Activated CD4-positive, alpha-beta T cell treated with anti-CD3 and anti-CD28 coated beads, Interleukin-2, amount 10 ng/mL, durations not matched to agents 24 days and 14 days (primary cell): ENCODE data around the gene NDUFB10. TPM values are rescaled to one million over a fixed set of nuclear protein-coding genes. Genes with fewer than 3 reads are reported as not detected.

Experiments used
- DNase-seq: peaks from one replicate; pipeline ENCODE4 v3.0.0; 2022
- H3K27ac Mint-ChIP-seq: one replicate; pipeline ENCODE4 v1.8.0; 2022; ENCODE audit warnings: mild to moderate bottlenecking, mixed read lengths
- H3K27me3 Mint-ChIP-seq: one replicate; pipeline ENCODE4 v1.8.0; 2022; ENCODE audit warnings: mixed read lengths
- H3K36me3 Mint-ChIP-seq: one replicate; pipeline ENCODE4 v1.8.0; 2022; ENCODE audit warnings: low read depth, mild to moderate bottlenecking, mixed read lengths
- H3K4me1 Mint-ChIP-seq: one replicate; pipeline ENCODE4 v1.8.0; 2021; ENCODE audit warnings: mixed read lengths
- H3K4me3 Mint-ChIP-seq: one replicate; pipeline ENCODE4 v1.8.0; 2022; ENCODE audit warnings: mild to moderate bottlenecking, moderate library complexity, mixed read lengths
- H3K9me3 Mint-ChIP-seq: one replicate; pipeline ENCODE4 v1.8.0; 2021; ENCODE audit warnings: mixed read lengths
- intact Hi-C: fragments of 100-400 bp; cut with micrococcal nuclease; formaldehyde crosslinking; loops from one replicate; pipeline ENCODE4 v1.15.1; 2023
- total RNA-seq: library from RNA; stranded (reverse); gene quantifications from 2 replicates; pipeline ENCODE4 v1.2.3, GENCODE V29; 2022

Gene NDUFB10
- total RNA-seq, 1 donor from 2014 or later = 141 TPM

DNA sequence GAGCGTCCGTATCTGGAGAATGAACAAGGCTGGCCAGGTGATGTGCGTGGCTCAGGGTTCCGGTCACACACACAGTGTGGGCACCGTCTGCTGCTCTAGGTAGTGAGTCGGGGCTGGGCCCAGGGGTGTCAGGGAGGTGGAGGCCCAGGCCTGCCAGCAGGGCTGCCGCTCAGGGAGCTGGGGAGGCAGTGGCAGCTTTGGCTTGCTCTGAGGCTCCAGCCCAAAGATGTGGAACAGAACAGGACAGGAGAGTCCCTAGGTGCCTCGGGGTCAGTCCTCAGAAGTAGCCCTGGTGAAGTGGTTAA lies 16.8 kb downstream of the NDUFB10 start:
- DNase-seq = no peak
- H3K9me3 Mint-ChIP-seq = no peaks in the 10 kb centered on the region
- H3K27me3 Mint-ChIP-seq = peaks cover 5% of the 10 kb centered on the region
- H3K27ac Mint-ChIP-seq = no peak overlapping the region
- peaks cover 12% of the 10 kb centered on the region for H3K4me1 Mint-ChIP-seq
- intact Hi-C loops = no loop called here
- H3K36me3 Mint-ChIP-seq = peaks cover 32% of the 10 kb centered on the region
- no peak overlapping the region for H3K4me3 Mint-ChIP-seq

DNA sequence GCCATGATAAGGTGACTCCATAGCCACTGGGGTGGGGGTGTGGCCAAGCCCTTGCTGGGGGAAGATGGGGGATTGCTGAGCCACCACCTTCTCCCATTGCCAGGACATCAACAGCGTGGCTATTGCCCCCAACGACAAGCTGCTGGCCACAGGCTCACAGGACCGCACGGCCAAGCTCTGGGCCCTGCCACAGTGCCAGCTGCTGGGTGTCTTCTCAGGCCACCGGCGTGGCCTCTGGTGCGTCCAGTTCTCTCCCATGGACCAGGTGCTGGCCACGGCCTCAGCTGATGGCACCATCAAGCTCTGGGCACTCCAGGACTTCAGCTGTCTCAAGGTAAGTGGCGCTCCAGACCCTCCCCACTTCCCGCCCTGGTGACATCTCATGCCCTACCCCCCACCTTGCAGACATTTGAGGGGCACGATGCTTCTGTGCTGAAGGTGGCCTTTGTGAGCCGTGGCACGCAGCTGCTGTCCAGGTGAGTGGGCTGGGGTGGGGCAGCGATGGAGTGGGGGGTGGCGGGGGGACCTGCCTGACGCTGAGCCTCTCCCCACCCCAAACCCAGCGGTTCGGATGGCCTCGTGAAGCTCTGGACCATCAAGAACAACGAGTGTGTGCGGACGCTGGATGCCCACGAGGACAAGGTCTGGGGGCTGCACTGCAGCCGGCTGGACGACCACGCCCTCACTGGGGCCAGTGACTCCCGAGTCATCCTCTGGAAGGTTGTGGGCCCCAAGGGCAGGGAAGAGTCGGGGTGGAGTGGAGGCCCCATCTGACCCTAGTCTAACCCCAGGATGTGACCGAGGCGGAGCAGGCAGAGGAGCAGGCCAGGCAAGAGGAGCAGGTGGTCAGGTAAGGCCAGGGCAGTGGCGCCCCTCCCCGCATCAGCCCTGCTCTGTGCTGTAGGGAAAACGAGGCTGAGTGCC lies 17.9 kb downstream of the NDUFB10 start:
- H3K27me3 Mint-ChIP-seq = peaks cover 13% of the 10 kb centered on the region
- no peak overlapping the region for H3K4me3 Mint-ChIP-seq
- H3K4me1 Mint-ChIP-seq = peaks cover 5% of the 10 kb centered on the region
- H3K9me3 Mint-ChIP-seq = no peaks in the 10 kb centered on the region
- H3K36me3 Mint-ChIP-seq = peaks cover 24% of the 10 kb centered on the region
- intact Hi-C loops = no loop called here
- no peak for DNase-seq
- no peak overlapping the region for H3K27ac Mint-ChIP-seq

DNA sequence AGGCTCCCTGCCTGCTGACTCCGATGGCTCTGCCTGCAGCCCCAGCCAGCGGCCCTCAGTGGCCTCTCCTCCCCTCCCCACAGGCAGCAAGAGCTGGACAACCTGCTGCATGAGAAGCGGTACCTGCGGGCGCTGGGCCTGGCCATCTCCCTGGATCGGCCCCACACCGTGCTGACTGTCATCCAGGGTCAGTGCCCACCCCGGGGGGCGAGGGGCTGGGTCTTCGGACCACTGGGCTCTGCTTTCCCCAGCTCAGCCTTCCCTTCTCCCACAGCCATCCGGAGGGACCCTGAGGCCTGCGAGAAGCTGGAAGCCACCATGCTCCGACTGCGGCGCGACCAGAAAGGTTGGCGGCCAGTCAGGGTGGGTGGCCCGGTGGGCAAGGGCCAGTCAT lies 18.5 kb downstream of the NDUFB10 start:
- no peaks in the 10 kb centered on the region for H3K9me3 Mint-ChIP-seq
- peaks cover 22% of the 10 kb centered on the region for H3K36me3 Mint-ChIP-seq
- H3K4me1 Mint-ChIP-seq = peaks cover 2% of the 10 kb centered on the region
- no peak overlapping the region for H3K4me3 Mint-ChIP-seq
- no peak overlapping the region for H3K27ac Mint-ChIP-seq
- H3K27me3 Mint-ChIP-seq = peaks cover 19% of the 10 kb centered on the region
- DNase-seq = no peak
- intact Hi-C loops = no loop called here

DNA sequence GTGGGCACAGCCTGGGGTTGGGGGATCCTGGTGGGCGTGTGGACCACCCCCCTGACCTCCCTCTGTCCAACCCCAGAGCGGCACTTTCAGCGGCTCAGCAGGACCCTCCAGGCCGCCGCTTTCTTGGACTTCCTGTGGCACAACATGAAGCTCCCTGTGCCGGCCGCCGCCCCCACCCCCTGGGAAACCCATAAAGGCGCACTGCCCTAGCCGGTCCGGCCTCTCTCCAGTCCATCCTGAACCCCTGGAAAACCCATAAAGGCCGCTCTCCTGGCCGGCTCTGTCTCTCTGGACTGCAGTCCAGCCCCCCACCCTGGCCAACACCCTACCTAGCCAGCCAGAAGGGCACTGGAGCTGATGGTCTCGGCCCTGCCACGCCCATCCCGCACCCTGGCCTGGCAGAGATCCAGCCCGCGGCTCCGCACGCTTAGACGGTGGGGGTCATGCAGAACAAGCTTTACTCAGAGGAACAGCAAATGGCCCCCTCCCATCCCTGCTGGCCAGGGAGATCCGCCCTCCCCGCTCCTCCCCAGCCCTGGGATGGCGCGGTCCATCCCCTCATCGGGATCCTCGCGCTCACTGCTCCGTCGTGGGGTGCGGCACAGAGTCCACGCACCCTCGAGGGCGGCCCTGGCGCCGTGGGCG lies 19.3 kb downstream of the NDUFB10 start:
- no peak for DNase-seq
- Mint-ChIP-seq H3K4me3 (no peak overlapping the region), H3K36me3 (peaks cover 23% of the 10 kb centered on the region), H3K4me1 (peaks cover 4% of the 10 kb centered on the region), H3K27me3 (peaks cover 23% of the 10 kb centered on the region), H3K9me3 (no peaks in the 10 kb centered on the region), H3K27ac (no peak overlapping the region)
- intact Hi-C loops = no loop called here

DNA sequence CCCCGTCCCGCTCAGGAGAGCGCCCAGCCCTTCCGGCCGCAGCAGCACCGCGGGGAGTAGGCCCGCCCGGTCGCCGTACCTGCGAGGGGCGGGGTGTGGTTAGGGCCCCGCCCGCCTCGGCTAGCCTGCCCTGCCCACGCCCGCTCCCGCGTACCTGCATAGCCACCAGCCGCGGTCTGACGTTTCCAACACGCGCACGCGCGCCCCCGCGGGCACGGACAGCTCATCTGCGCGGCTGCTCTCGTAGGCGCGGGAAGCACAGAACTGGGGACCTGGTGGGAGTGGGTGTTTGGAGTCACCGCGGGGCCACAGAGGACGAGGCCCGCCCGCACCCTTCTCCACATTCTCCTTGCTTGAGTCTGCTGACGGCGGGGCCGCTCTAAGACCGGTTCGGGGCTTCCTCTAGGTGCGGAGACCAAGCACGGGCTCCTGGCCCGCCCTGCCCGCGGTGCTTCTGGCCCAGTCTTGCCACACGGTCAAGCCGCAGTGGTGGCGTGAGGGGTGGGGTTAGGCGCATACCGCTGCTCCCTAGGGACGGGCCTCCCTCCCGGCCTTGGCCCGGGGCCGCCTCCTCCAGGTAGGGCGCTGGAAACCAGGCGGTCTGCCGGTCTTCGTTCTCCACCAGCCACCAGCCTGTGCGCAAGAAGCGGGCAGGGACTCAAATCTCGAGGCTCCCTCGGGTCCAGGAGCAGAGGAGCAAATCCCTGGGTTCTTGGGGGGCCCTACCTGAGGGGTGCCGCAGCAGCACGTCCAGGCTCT lies 20.1 kb downstream of the NDUFB10 start:
- Mint-ChIP-seq H3K36me3 (peaks cover 21% of the 10 kb centered on the region), H3K9me3 (no peaks in the 10 kb centered on the region), H3K4me3 (no peak overlapping the region), H3K4me1 (peaks cover 4% of the 10 kb centered on the region), H3K27me3 (peaks cover 23% of the 10 kb centered on the region), H3K27ac (no peak overlapping the region)
- DNase-seq = no peak
- intact Hi-C loops = no loop called here

DNA sequence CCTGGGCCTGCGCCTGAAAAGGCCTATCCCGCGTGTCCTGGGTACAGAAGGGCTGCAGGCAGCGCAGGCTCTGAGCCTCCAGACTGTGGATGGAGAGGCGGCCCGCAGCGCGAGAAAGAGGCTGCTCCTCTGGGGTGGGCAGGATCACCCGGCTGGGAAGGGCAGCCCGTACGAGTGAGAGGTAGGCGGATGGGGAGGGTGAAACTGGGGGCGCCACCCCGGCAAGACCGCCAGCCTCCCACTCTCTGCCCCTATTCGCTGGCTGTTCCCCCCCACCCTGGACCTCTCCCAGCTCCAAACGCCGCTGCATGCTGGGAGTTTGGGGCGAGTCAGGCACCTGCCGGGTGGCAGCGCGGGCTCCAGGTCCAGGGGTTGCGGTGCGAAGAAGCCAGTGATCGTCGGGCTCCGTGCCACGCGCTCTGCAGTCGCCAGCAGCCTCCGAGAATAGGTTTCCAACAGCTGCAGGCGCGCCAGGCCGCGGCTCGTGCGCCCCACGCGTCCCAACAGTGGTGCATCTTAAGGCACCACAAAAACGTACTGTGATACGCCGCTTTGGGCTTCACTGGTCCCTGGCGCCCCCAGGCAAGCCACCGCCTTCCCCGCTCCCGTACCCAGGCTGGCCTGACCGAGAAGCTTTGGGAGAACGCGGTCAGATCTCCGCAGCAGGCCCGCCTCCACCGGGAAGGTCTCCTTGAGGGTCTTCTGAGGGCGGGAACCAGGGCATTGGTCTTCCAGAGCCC lies 20.9 kb downstream of the NDUFB10 start:
- peaks cover 20% of the 10 kb centered on the region for H3K36me3 Mint-ChIP-seq
- no peak overlapping the region for H3K27ac Mint-ChIP-seq
- no peak overlapping the region for H3K4me3 Mint-ChIP-seq
- H3K27me3 Mint-ChIP-seq = peaks cover 23% of the 10 kb centered on the region
- intact Hi-C loops = no loop called here
- peaks cover 5% of the 10 kb centered on the region for H3K4me1 Mint-ChIP-seq
- DNase-seq = peak; percentile 58
- no peaks in the 10 kb centered on the region for H3K9me3 Mint-ChIP-seq

DNA sequence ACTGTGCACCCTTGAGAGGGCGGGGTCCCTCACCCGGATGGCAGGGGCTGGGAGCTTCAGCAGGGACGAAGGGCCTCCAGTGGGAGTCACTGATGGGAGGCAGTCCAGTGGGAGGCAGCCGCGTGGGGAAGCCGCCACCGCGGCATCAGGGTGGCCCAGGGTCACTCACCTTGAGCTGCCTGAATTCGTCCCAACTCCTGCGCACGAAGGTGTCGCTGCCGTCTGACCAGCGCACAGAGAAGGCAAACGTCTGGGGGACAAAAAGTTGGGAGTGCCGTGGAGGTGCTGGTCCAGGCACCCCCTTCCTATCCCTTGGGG lies 21.4 kb downstream of the NDUFB10 start:
- no peak for DNase-seq
- H3K36me3 Mint-ChIP-seq = peaks cover 19% of the 10 kb centered on the region
- H3K4me3 Mint-ChIP-seq = no peak overlapping the region
- no peak overlapping the region for H3K27ac Mint-ChIP-seq
- peaks cover 23% of the 10 kb centered on the region for H3K27me3 Mint-ChIP-seq
- H3K9me3 Mint-ChIP-seq = no peaks in the 10 kb centered on the region
- H3K4me1 Mint-ChIP-seq = peaks cover 6% of the 10 kb centered on the region
- intact Hi-C loops = no loop called here

DNA sequence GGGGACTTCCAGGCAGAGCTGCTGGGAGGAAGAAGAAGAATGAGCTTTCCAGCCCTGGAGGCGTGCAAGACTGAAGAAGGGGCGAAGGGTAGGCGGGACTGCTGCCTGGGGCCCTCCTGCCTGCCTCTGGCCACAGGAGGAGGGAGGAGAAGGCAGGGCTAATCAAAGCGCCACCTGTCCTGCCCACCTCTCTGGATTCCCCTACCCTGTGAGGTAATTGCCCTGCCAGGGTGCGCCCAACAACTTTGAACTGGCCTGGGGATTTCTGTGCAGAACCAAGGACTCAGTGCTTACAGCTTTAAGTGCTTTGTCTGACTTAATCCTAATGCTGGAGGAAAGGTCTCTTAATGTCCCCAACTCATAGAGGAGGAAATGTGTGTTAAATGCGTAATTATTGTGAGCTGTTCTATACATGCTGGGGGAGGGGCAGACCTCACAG lies 22.1 kb downstream of the NDUFB10 start, which contains the start of gene NOXO1:
Gene NOXO1 (minus strand): TSS at position 72 of the 439 bp plus-strand sequence. CDS start 290 bp downstream, outside the sequence.
- no peak for DNase-seq
- peaks cover 23% of the 10 kb centered on the region for H3K27me3 Mint-ChIP-seq
- H3K4me1 Mint-ChIP-seq = peaks cover 6% of the 10 kb centered on the region
- peaks cover 15% of the 10 kb centered on the region for H3K36me3 Mint-ChIP-seq
- H3K9me3 Mint-ChIP-seq = no peaks in the 10 kb centered on the region
- intact Hi-C loops = no loop called here
- H3K4me3 Mint-ChIP-seq = peak within 1 kb of the TSS; percentile 25
- H3K27ac Mint-ChIP-seq = no peak within 1 kb of the TSS

DNA sequence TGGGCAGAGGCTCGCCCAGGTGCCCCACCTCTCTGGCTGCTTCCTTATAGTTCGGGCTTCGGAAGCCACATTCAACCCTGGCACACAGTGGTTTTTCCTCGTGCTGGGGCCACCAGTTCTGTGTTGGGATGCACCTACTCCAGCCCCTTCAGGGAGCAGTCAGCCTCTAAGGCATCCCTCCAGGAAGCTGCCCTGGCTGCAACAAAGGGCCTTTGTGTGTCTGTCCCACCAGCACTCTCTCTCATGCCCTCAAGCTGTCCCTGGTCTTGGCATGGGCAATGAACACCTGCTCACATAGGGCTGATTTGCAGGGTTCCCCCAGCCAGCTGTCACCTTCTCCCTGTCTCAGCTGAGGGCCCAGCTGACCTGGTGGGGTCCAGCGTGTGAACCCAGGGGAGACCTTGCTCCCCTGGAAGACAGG lies 22.7 kb downstream of the NDUFB10 start:
- peaks cover 23% of the 10 kb centered on the region for H3K27me3 Mint-ChIP-seq
- H3K4me1 Mint-ChIP-seq = peaks cover 6% of the 10 kb centered on the region
- H3K36me3 Mint-ChIP-seq = peaks cover 21% of the 10 kb centered on the region
- peak overlapping the region; percentile 25 for H3K4me3 Mint-ChIP-seq
- intact Hi-C loops = no loop called here
- H3K27ac Mint-ChIP-seq = no peak overlapping the region
- DNase-seq = no peak
- H3K9me3 Mint-ChIP-seq = no peaks in the 10 kb centered on the region

DNA sequence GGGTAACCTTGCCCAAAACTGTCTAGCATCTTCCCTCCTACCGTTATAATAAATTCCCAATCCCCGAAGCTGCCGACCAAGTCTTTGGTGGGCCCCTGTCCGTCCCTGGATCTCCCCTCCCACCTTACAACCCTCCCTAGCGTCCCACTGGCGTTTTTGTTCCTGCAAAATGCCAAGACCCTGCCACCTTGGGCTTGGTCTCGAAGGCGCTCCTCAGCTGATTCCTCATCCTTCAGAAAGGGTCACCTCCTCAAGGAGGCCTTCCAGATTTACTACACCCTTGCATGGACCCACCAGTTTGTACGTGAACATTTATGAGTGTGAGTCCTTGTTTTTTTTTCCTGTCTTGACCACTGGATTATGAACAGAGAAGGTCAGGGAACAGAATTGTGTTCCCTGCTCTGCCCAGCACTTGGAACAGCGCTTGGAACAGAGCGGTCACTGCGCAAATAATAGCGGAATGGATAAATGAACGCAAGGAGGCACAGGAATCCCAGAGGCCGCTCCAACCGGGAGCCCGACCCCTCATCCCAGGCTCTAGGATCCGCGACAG lies 23.7 kb downstream of the NDUFB10 start:
- Mint-ChIP-seq H3K9me3 (no peaks in the 10 kb centered on the region), H3K4me3 (peak overlapping the region; percentile 87), H3K27me3 (peaks cover 24% of the 10 kb centered on the region), H3K27ac (peak overlapping the region; percentile 54), H3K36me3 (peaks cover 19% of the 10 kb centered on the region), H3K4me1 (peaks cover 6% of the 10 kb centered on the region)
- DNase-seq = no peak
- intact Hi-C loops = no loop called here

DNA sequence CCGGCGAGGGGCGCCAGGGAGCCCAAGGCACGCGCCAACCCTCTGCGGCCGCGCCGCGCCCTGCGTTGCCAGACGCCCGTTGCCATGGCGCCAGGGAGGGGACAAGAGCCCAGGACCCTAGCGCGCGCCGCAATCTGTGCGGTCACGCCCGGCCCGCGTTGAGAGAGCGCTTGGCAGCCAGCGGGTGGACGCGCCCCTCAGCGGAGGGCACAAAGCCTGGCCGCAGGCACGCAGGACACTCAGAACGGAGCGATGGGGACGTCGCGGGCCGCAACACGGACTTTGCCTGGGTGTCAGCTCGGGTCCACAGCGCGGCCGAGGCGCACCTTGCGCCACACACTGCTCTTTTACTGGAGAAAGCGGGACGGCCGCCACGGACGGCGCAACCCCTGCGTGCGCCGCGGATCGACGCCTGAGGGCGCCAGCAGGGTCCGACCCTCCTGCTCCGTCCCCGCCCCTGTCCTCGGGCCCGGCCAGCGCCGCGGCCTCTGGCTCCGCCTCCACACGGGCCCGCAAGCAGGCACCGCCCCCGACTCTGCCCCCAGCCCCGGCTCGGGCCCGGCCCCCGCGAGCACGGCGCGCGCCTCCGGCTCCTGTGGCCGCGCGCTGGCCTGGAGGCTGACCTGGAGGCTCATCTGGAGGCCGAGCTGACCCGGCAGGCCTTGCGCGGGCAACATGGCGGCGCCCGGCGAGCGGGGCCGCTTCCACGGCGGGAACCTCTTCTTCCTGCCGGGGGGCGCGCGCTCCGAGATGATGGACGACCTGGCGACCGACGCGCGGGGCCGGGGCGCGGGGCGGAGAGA lies 24.4 kb downstream of the NDUFB10 start, which contains the start of gene GFER:
Gene GFER (plus strand): TSS at position 650 of the 803 bp plus-strand sequence. CDS start 26 bp downstream, at position 676.
- intact Hi-C loops = loop anchor here (1.0 kb wide), 1 partner anchor 9 kb away; no protein-coding TSS in a partner anchor
- H3K27ac Mint-ChIP-seq = peak within 1 kb of the TSS; percentile 54

DNA sequence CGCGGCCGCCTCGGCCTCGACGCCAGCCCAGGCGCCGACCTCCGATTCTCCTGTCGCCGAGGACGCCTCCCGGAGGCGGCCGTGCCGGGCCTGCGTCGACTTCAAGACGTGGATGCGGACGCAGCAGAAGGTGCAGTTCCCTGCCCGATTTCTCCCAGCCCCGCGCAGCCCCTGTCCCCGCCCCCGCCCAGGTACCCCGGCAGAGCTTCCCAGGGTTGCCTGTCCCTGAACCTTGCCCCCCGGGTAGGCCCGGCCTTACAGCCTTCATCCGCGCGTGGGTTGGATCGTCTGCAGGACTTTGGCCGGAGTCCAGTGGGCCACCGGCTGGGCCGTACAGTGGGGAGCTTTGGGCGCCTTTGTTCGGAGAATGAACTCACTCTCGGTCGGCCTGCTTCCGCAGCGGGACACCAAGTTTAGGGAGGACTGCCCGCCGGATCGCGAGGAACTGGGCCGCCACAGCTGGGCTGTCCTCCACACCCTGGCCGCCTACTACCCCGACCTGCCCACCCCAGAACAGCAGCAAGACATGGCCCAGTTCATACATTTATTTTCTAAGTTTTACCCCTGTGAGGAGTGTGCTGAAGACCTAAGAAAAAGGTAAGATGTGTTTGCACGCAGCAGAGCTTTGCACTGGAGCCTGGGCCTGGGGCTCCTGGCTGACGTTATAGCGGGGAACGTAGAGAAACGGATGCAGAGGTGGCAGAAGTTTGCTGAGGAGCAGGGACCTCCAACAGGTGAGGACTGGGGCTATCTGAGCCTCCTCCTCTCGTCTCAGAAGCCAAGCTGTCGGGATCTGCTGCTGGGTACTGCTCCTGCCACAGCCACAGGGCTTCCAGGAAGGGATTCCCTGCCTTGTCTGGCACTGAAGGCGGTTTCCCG lies 25.2 kb downstream of the NDUFB10 start:
- no peak for DNase-seq
- intact Hi-C loops = loop anchor here (1.0 kb wide), 1 partner anchor 8 kb away; no protein-coding TSS in a partner anchor
- H3K4me3 Mint-ChIP-seq = peak overlapping the region; percentile 87
- peak overlapping the region; percentile 41 for H3K27ac Mint-ChIP-seq
- peaks cover 10% of the 10 kb centered on the region for H3K4me1 Mint-ChIP-seq
- H3K27me3 Mint-ChIP-seq = peaks cover 36% of the 10 kb centered on the region
- H3K36me3 Mint-ChIP-seq = peaks cover 15% of the 10 kb centered on the region
- no peaks in the 10 kb centered on the region for H3K9me3 Mint-ChIP-seq

More for the DNA sequence above, 24.4 kb downstream of the NDUFB10 start, which contains the start of gene GFER:
- Mint-ChIP-seq H3K4me3 (peak within 1 kb of the TSS; percentile 87), H3K27me3 (peaks cover 28% of the 10 kb centered on the region), H3K36me3 (peaks cover 18% of the 10 kb centered on the region), H3K9me3 (no peaks in the 10 kb centered on the region), H3K4me1 (peaks cover 8% of the 10 kb centered on the region)
- DNase-seq = peak; percentile 95
